ENCODE data around the gene AKNA. TPM values are rescaled to one million over a fixed set of nuclear protein-coding genes. Genes with fewer than 3 reads are reported as not detected.

AKNA gene
- total RNA-seq, 1 donor from 2014 or later: 16.6 TPM

- peaks cover 70% of the 10 kb centered on the region for H3K4me1 Mint-ChIP-seq
- no peaks in the 10 kb centered on the region for H3K9me3 Mint-ChIP-seq
- H3K27me3 Mint-ChIP-seq (ENCODE audit: low read depth): no peaks in the 10 kb centered on the region
- H3K4me3 Mint-ChIP-seq: peak overlapping the region; percentile 85
- no peak for DNase-seq (ENCODE audit: low read depth, low spot score)
- H3K27ac Mint-ChIP-seq (ENCODE audit: unreplicated experiment): peak overlapping the region; percentile 29
- TF ChIP-seq CTCF (conservative IDR thresholded peaks at IDR 0.05): no peak
- H3K36me3 Mint-ChIP-seq (ENCODE audit: low read depth): no peaks in the 10 kb centered on the region
These were observed 1.4 kb downstream of the AKNA start for GRCh38 chr9:114386361-114386885.

- Mint-ChIP-seq H3K4me1 (peaks cover 67% of the 10 kb centered on the region), H3K27me3 (ENCODE audit: low read depth) (no peaks in the 10 kb centered on the region), H3K27ac (ENCODE audit: unreplicated experiment) (no peak overlapping the region), H3K9me3 (no peaks in the 10 kb centered on the region), H3K36me3 (ENCODE audit: low read depth) (no peaks in the 10 kb centered on the region), H3K4me3 (peak overlapping the region; percentile 85)
- no peak for DNase-seq (ENCODE audit: low read depth, low spot score)
- no peak for TF ChIP-seq CTCF (conservative IDR thresholded peaks at IDR 0.05)
These were observed 2.2 kb downstream of the AKNA start for GRCh38 chr9:114385397-114386181.

- H3K4me3 Mint-ChIP-seq: peak overlapping the region; percentile 85
- no peak for DNase-seq (ENCODE audit: low read depth, low spot score)
- H3K27ac Mint-ChIP-seq (ENCODE audit: unreplicated experiment): no peak overlapping the region
- no peaks in the 10 kb centered on the region for H3K27me3 Mint-ChIP-seq (ENCODE audit: low read depth)
- H3K4me1 Mint-ChIP-seq: peaks cover 63% of the 10 kb centered on the region
- H3K9me3 Mint-ChIP-seq: no peaks in the 10 kb centered on the region
- TF ChIP-seq CTCF (conservative IDR thresholded peaks at IDR 0.05): no peak
- peaks cover 3% of the 10 kb centered on the region for H3K36me3 Mint-ChIP-seq (ENCODE audit: low read depth)
These were observed 2.9 kb downstream of the AKNA start for GRCh38 chr9:114384836-114385396.

GRCh38 chr9:114384341-114384740, 3.4 kb downstream of the AKNA start:
- peak overlapping the region; percentile 54 for H3K4me3 Mint-ChIP-seq
- DNase-seq (ENCODE audit: low read depth, low spot score): no peak
- no peak overlapping the region for H3K27ac Mint-ChIP-seq (ENCODE audit: unreplicated experiment)
- H3K27me3 Mint-ChIP-seq (ENCODE audit: low read depth): no peaks in the 10 kb centered on the region
- TF ChIP-seq CTCF (conservative IDR thresholded peaks at IDR 0.05): no peak
- H3K4me1 Mint-ChIP-seq: peaks cover 63% of the 10 kb centered on the region
- H3K9me3 Mint-ChIP-seq: no peaks in the 10 kb centered on the region
- peaks cover 3% of the 10 kb centered on the region for H3K36me3 Mint-ChIP-seq (ENCODE audit: low read depth)

GRCh38 chr9:114383521-114384231, 4.1 kb downstream of the AKNA start:
- peaks cover 59% of the 10 kb centered on the region for H3K4me1 Mint-ChIP-seq
- TF ChIP-seq CTCF (conservative IDR thresholded peaks at IDR 0.05): no peak
- DNase-seq (ENCODE audit: low read depth, low spot score): no peak
- no peaks in the 10 kb centered on the region for H3K27me3 Mint-ChIP-seq (ENCODE audit: low read depth)
- H3K36me3 Mint-ChIP-seq (ENCODE audit: low read depth): peaks cover 3% of the 10 kb centered on the region
- H3K27ac Mint-ChIP-seq (ENCODE audit: unreplicated experiment): peak overlapping the region; percentile 97
- no peaks in the 10 kb centered on the region for H3K9me3 Mint-ChIP-seq
- peak overlapping the region; percentile 34 for H3K4me3 Mint-ChIP-seq
